H9 (cell line): Measurements from ENCODE around the gene EBP. TPM values are rescaled to one million over a fixed set of nuclear protein-coding genes. Genes with fewer than 3 reads are reported as not detected.

Source experiments
- DNase-seq: peaks from one replicate; pipeline ENCODE4 v3.0.0-alpha.2; 2017
- H2AFZ ChIP-seq: one replicate; pipeline ENCODE4 v1.6.1; 2013; ENCODE audit warnings: mild to moderate bottlenecking, low read length, control low read depth, moderate library complexity
- H2AK5ac ChIP-seq: 2 replicates; pipeline ENCODE4 v1.6.1; 2013; ENCODE audit warnings: low read length, control low read depth, mixed read lengths; ENCODE audit not compliant: insufficient read length
- H2BK120ac ChIP-seq: one replicate; pipeline ENCODE4 v1.6.1; 2013; ENCODE audit warnings: low read depth, mild to moderate bottlenecking, low read length, control low read depth, inconsistent platforms; ENCODE audit not compliant: poor library complexity, severe bottlenecking
- H2BK12ac ChIP-seq: 2 replicates; pipeline ENCODE4 v1.6.1; 2013; ENCODE audit warnings: low read length, control low read depth, mixed read lengths, low read depth; ENCODE audit not compliant: insufficient read length
- H2BK15ac ChIP-seq: 2 replicates; pipeline ENCODE4 v1.6.1; 2013; ENCODE audit warnings: low read depth, low read length, control low read depth
- H2BK20ac ChIP-seq: one replicate; pipeline ENCODE4 v1.6.1; 2013; ENCODE audit warnings: low read depth, mild to moderate bottlenecking, low read length, control low read depth, inconsistent platforms; ENCODE audit not compliant: poor library complexity, severe bottlenecking
- H2BK5ac ChIP-seq: 2 replicates; pipeline ENCODE4 v1.6.1; 2013; ENCODE audit warnings: low read length, control low read depth, mixed read lengths; ENCODE audit not compliant: insufficient read length
- H3K14ac ChIP-seq: 2 replicates; pipeline ENCODE4 v1.6.1; 2013; ENCODE audit warnings: low read length, control low read depth; ENCODE audit not compliant: insufficient read depth
- H3K18ac ChIP-seq: 2 replicates; pipeline ENCODE4 v1.6.1; 2013; ENCODE audit warnings: low read depth, mild to moderate bottlenecking, mixed read lengths, low read length, control low read depth; ENCODE audit not compliant: insufficient read length
- H3K23ac ChIP-seq: 2 replicates; pipeline ENCODE4 v1.6.1; 2013; ENCODE audit warnings: low read length, control low read depth, mixed read lengths, low read depth; ENCODE audit not compliant: insufficient read length
- H3K23me2 ChIP-seq: 2 replicates; pipeline ENCODE4 v1.6.1; 2013; ENCODE audit warnings: low read depth, mild to moderate bottlenecking, mixed read lengths, low read length, control low read depth; ENCODE audit not compliant: insufficient read length, poor library complexity, severe bottlenecking
- H3K27ac ChIP-seq: 2 replicates; pipeline ENCODE4 v1.5.1; 2013; ENCODE audit warnings: low read length, control low read depth, mixed read lengths, low read depth; ENCODE audit not compliant: insufficient read length
- H3K27me3 ChIP-seq: 2 replicates; pipeline ENCODE4 v1.6.1; 2013; ENCODE audit warnings: low read length, control low read depth, inconsistent platforms; ENCODE audit not compliant: insufficient read depth
- H3K4ac ChIP-seq: 2 replicates; pipeline ENCODE4 v1.6.1; 2013; ENCODE audit warnings: low read depth, mild to moderate bottlenecking, control low read depth, inconsistent platforms, low read length, moderate library complexity
- H3K4me1 ChIP-seq: 2 replicates; pipeline ENCODE4 v1.6.1; 2013; ENCODE audit warnings: low read length, control low read depth, inconsistent platforms; ENCODE audit not compliant: insufficient read depth
- H3K4me2 ChIP-seq: 2 replicates; pipeline ENCODE4 v1.6.1; 2013; ENCODE audit warnings: low read length, control low read depth, mixed read lengths; ENCODE audit not compliant: insufficient read length, insufficient read depth
- H3K56ac ChIP-seq: 2 replicates; pipeline ENCODE4 v1.6.1; 2013; ENCODE audit warnings: low read depth, mild to moderate bottlenecking, mixed read lengths, low read length, control low read depth; ENCODE audit not compliant: insufficient read length
- H3K79me1 ChIP-seq: 2 replicates; pipeline ENCODE4 v1.6.1; 2013; ENCODE audit warnings: low read depth, mild to moderate bottlenecking, moderate library complexity, low read length, control low read depth, inconsistent platforms; ENCODE audit not compliant: insufficient read depth, poor library complexity, severe bottlenecking
- H3K79me2 ChIP-seq: 2 replicates; pipeline ENCODE4 v1.6.1; 2013; ENCODE audit warnings: low read length, control low read depth, inconsistent platforms; ENCODE audit not compliant: insufficient read depth
- H3K9ac ChIP-seq: 2 replicates; pipeline ENCODE4 v1.6.1; 2013; ENCODE audit warnings: low read length, control low read depth, mixed read lengths; ENCODE audit not compliant: insufficient read length; ENCODE audit errors: extremely low read depth
- H3K9me3 ChIP-seq: one replicate; pipeline ENCODE4 v1.6.1; 2013; ENCODE audit warnings: low read depth, low read length, inconsistent platforms; ENCODE audit not compliant: control insufficient read depth
- H3T11ph ChIP-seq: one replicate; pipeline ENCODE4 v1.6.1; 2013; ENCODE audit warnings: mild to moderate bottlenecking, low read length, control low read depth, inconsistent platforms
- H4K20me1 ChIP-seq: one replicate; pipeline ENCODE4 v1.6.1; 2013; ENCODE audit not compliant: control insufficient read depth, insufficient read length, insufficient read depth
- H4K5ac ChIP-seq: 2 replicates; pipeline ENCODE4 v1.6.1; 2013; ENCODE audit warnings: low read depth, mild to moderate bottlenecking, mixed read lengths, low read length, control low read depth; ENCODE audit not compliant: insufficient read length
- H4K8ac ChIP-seq: replicated peaks from 2 replicates; pipeline ENCODE4 v1.6.1; 2013; ENCODE audit warnings: low read length, control low read depth, mixed read lengths, low read depth; ENCODE audit not compliant: insufficient read length
- H4K91ac ChIP-seq: 2 replicates; pipeline ENCODE4 v1.6.1; 2013; ENCODE audit warnings: low read depth, mild to moderate bottlenecking, moderate library complexity, mixed read lengths, low read length, control low read depth; ENCODE audit not compliant: insufficient read length
- H3K27ac Mint-ChIP-seq, 3 experiments: 2 replicates in 2 of 3; 3 replicates in 1 of 3; pipeline ENCODE4 v1.8.0; 2020 to 2021; ENCODE audit warnings: mixed read lengths in 3 of 3, mild to moderate bottlenecking in 1 of 3, moderate library complexity in 1 of 3
- H3K27me3 Mint-ChIP-seq: 2 replicates; pipeline ENCODE4 v1.8.0; 2021; ENCODE audit warnings: low read depth, mild to moderate bottlenecking, moderate library complexity, mixed read lengths
- H3K36me3 Mint-ChIP-seq, 3 experiments: 2 replicates in 2 of 3; 3 replicates in 1 of 3; pipeline ENCODE4 v1.8.0; 2020 to 2021; ENCODE audit warnings: low read depth in 3 of 3, mixed read lengths in 3 of 3; ENCODE audit not compliant: insufficient read depth in 1 of 3
- H3K4me1 Mint-ChIP-seq, 2 experiments: 2 replicates each; pipeline ENCODE4 v1.8.0; 2020; ENCODE audit warnings: mixed read lengths in 2 of 2
- H3K4me3 Mint-ChIP-seq, 2 experiments: 2 replicates in 1 of 2; 3 replicates in 1 of 2; pipeline ENCODE4 v1.8.0; 2020 to 2021; ENCODE audit warnings: mild to moderate bottlenecking in 2 of 2, mixed read lengths in 2 of 2, moderate library complexity in 1 of 2
- H3K9me3 Mint-ChIP-seq, 2 experiments: 2 replicates in 1 of 2; 3 replicates in 1 of 2; pipeline ENCODE4 v1.8.0; 2020; ENCODE audit warnings: mild to moderate bottlenecking in 2 of 2, mixed read lengths in 2 of 2, moderate library complexity in 1 of 2
- WGBS: extraction: QIAGEN DNeasy Blood & Tissue Kit; methylation state at CpG from one replicate; pipeline ENCODE4 v1.1.7; 2013; ENCODE audit warnings: missing lambda C conversion rate, low lambda C conversion rate, mixed read lengths; ENCODE audit not compliant: insufficient read length; ENCODE audit errors: extremely low coverage; 5-methylcytosine and 5-hydroxymethylcytosine counted together
- total RNA-seq: library from RNA; stranded (reverse); gene quantifications from 2 replicates; pipeline ENCODE4 v1.2.1, GENCODE V29; 2021
- TF ChIP-seq, protein P1 (sequence below): fragments of 200-600 bp; sonication (generic); conservative IDR thresholded peaks from 3 replicates; pipeline ENCODE4 v1.8.0; 2021; ENCODE audit warnings: antibody characterized with exemption, mild to moderate bottlenecking

EBP gene
- total RNA-seq, 1 experiment from 2014 or later = 117 TPM

DNA sequence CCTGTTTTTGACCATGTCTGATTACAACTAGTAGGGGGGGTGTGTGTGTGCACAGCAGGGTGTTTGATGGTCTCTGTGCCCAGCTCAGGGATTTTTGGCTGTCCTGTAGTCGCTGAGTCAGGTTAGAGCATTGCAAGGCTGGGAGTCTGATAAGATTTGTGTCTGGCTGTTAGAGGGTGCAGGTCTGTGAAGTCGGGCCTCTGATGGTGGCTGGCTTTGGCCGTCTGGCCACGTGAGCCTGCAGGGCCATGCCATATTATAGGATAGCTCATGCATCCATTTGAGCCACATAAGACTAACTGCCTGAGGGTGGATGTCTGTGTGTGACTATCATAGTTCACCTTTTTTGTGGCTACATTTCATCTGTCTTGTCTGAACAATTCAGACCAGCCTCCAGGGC, 7.9 kb upstream of the EBP start:
- H3K79me2 ChIP-seq = no peaks in the 10 kb centered on the region
- Mint-ChIP-seq H3K27me3 (peaks cover 5% of the 10 kb centered on the region), H3K9me3 (peaks cover 62 to 78% of the 10 kb centered on the region in 2 experiments), H3K4me1 (peaks cover 3 to 8% of the 10 kb centered on the region in 2 experiments; a peak in 3 of 4 replicates), H3K36me3 (peaks cover 18 to 30% (median 29%) of the 10 kb centered on the region in 3 experiments; a peak in 6 of 7 replicates), H3K4me3 (no peak overlapping the region), H3K27ac (no peak overlapping the region)
- no peak overlapping the region for H2BK12ac ChIP-seq
- no peak overlapping the region for H3K4me2 ChIP-seq
- no peak overlapping the region for H2BK20ac ChIP-seq
- H2BK120ac ChIP-seq = no peak overlapping the region
- H3K56ac ChIP-seq = no peak overlapping the region
- no peak overlapping the region for H3K23ac ChIP-seq
- no peaks in the 10 kb centered on the region for H3K79me1 ChIP-seq
- H3K27ac ChIP-seq = no peak overlapping the region
- H3K27me3 ChIP-seq = no peaks in the 10 kb centered on the region
- peaks cover 5% of the 10 kb centered on the region for H3K23me2 ChIP-seq
- WGBS = no CpG with 5 or more reads among the region's 4 CpGs
- H4K20me1 ChIP-seq = no peaks in the 10 kb centered on the region
- no peak overlapping the region for H2BK15ac ChIP-seq
- H3K14ac ChIP-seq = no peak overlapping the region
- no peak overlapping the region for H2BK5ac ChIP-seq
- no peaks in the 10 kb centered on the region for H3K4me1 ChIP-seq
- H4K91ac ChIP-seq = no peak overlapping the region
- no peak overlapping the region for H2AK5ac ChIP-seq
- no peak overlapping the region for H4K8ac ChIP-seq
- H3K9ac ChIP-seq = no peak overlapping the region
- H3K4ac ChIP-seq = no peak overlapping the region
- DNase-seq = no peak
- no peak overlapping the region for H3K18ac ChIP-seq
- peaks cover 44% of the 10 kb centered on the region for H3K9me3 ChIP-seq
- no peak overlapping the region for H2AFZ ChIP-seq
- H4K5ac ChIP-seq = no peak overlapping the region
- TF ChIP-seq, protein P1, sequence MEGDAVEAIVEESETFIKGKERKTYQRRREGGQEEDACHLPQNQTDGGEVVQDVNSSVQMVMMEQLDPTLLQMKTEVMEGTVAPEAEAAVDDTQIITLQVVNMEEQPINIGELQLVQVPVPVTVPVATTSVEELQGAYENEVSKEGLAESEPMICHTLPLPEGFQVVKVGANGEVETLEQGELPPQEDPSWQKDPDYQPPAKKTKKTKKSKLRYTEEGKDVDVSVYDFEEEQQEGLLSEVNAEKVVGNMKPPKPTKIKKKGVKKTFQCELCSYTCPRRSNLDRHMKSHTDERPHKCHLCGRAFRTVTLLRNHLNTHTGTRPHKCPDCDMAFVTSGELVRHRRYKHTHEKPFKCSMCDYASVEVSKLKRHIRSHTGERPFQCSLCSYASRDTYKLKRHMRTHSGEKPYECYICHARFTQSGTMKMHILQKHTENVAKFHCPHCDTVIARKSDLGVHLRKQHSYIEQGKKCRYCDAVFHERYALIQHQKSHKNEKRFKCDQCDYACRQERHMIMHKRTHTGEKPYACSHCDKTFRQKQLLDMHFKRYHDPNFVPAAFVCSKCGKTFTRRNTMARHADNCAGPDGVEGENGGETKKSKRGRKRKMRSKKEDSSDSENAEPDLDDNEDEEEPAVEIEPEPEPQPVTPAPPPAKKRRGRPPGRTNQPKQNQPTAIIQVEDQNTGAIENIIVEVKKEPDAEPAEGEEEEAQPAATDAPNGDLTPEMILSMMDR = no peak
- H3T11ph ChIP-seq = no peak overlapping the region
